HepG2 (cell line): Measurements from ENCODE around the gene LRRC27.

ENCODE experiments used
- CTCF ChIP-seq: sonication (generic); formaldehyde crosslinking; IDR thresholded peaks from 2 replicates; pipeline ENCODE4 v1.5.0; 2020; ENCODE audit warnings: mild to moderate bottlenecking, missing genetic modification reagents, moderate library complexity
- HDAC2 ChIP-seq: sonication (generic); formaldehyde crosslinking; IDR thresholded peaks from 2 replicates; pipeline ENCODE4 v1.4.0; 2020; ENCODE audit warnings: missing genetic modification reagents
- JUND ChIP-seq: sonication (generic); formaldehyde crosslinking; IDR thresholded peaks from 2 replicates; pipeline ENCODE4 v1.8.0; 2022; ENCODE audit warnings: mild to moderate bottlenecking, missing genetic modification reagents
- MLX ChIP-seq: IDR thresholded peaks from 2 replicates; pipeline ENCODE4 v1.6.1; 2016
- MTF1 ChIP-seq: sonication (generic); formaldehyde crosslinking; IDR thresholded peaks from 2 replicates; pipeline ENCODE4 v1.5.0; 2020; ENCODE audit warnings: missing genetic modification reagents
- PHF20 ChIP-seq: sonication (generic); formaldehyde crosslinking; IDR thresholded peaks from 2 replicates; pipeline ENCODE4 v1.5.0; 2020; ENCODE audit warnings: mild to moderate bottlenecking, missing genetic modification reagents
- PRDM10 ChIP-seq: sonication (generic); formaldehyde crosslinking; IDR thresholded peaks from 2 replicates; pipeline ENCODE4 v1.4.0; 2020; ENCODE audit warnings: low read depth, missing genetic modification reagents
- SNAPC5 ChIP-seq: sonication (generic); formaldehyde crosslinking; IDR thresholded peaks from 2 replicates; pipeline ENCODE4 v1.8.1; 2023; ENCODE audit warnings: mild to moderate bottlenecking, missing genetic modification reagents, borderline replicate concordance
- USF2 ChIP-seq, 2 experiments: sonication (generic) in 1 of 2; formaldehyde crosslinking in 1 of 2; IDR thresholded peaks; 2 replicates each; pipeline versions ENCODE4 v1.5.1 to v1.6.1; 2011 to 2020; ENCODE audit warnings: borderline replicate concordance in 1 of 2, low read depth in 1 of 2, low read length in 1 of 2, mild to moderate bottlenecking in 1 of 2, missing genetic modification reagents in 1 of 2, moderate library complexity in 1 of 2
- ZBTB10 ChIP-seq: sonication (generic); formaldehyde crosslinking; IDR thresholded peaks from 2 replicates; pipeline ENCODE4 v1.4.0; 2020; ENCODE audit warnings: missing genetic modification reagents, borderline replicate concordance
- ZBTB25 ChIP-seq: IDR thresholded peaks from 2 replicates; pipeline ENCODE4 v1.6.1; 2018; ENCODE audit warnings: missing genetic modification reagents
- ZNF276 ChIP-seq: sonication (generic); formaldehyde crosslinking; IDR thresholded peaks from 2 replicates; pipeline ENCODE4 v1.4.0; 2020; ENCODE audit warnings: mild to moderate bottlenecking, low read depth, missing genetic modification reagents
- ZNF329 ChIP-seq: sonication (generic); formaldehyde crosslinking; IDR thresholded peaks from 2 replicates; pipeline ENCODE4 v1.9.0; 2021; ENCODE audit warnings: low read depth, mild to moderate bottlenecking, missing genetic modification reagents
- ZNF761 ChIP-seq: sonication (generic); formaldehyde crosslinking; conservative IDR thresholded peaks from 2 replicates; pipeline ENCODE4 v1.4.0; 2020; ENCODE audit warnings: mild to moderate bottlenecking, missing genetic modification reagents

- TF ChIP-seq ZNF329 (CRISPR knock-in tag) (no peak), ZBTB25 (no peak), ZNF276 (no peak), CTCF (CRISPR knock-in tag) (no peak), PRDM10 (CRISPR knock-in tag) (no peak), MTF1 (CRISPR knock-in tag) (no peak), MLX (no peak), PHF20 (CRISPR knock-in tag) (no peak), SNAPC5 (CRISPR knock-in tag) (no peak), JUND (no peak), ZNF761 (CRISPR knock-in tag) (no peak), USF2 (IDR thresholded peaks at IDR 0.05; ENCODE audit: low read depth, low read length) (no peak), USF2 (CRISPR knock-in tag; IDR thresholded peaks at IDR 0.05; ENCODE audit: borderline replicate concordance) (no peak), ZBTB10 (CRISPR knock-in tag) (no peak), HDAC2 (CRISPR knock-in tag) (no peak)
These were observed 54.4 kb downstream of the LRRC27 start for GRCh38 chr10:132386419-132386831.
